Trophoblast cell (in vitro differentiated cells and primary cell): ENCODE measurements around the gene KIRREL3.

Source experiments
- DNase-seq, 2 donors: peaks; one replicate each; pipeline ENCODE4 v3.0.0-alpha.2; 2016
- H2AFZ ChIP-seq: 2 replicates; pipeline ENCODE4 v1.6.1; 2013; ENCODE audit warnings: low read length, moderate library complexity, mild to moderate bottlenecking; ENCODE audit not compliant: insufficient read depth, poor library complexity
- H2AK5ac ChIP-seq: 2 replicates; pipeline ENCODE4 v1.6.1; 2013; ENCODE audit warnings: mild to moderate bottlenecking, low read length
- H2BK120ac ChIP-seq: 2 replicates; pipeline ENCODE4 v1.6.1; 2013; ENCODE audit warnings: low read length, mild to moderate bottlenecking, moderate library complexity; ENCODE audit not compliant: insufficient read depth, poor library complexity
- H2BK12ac ChIP-seq: 2 replicates; pipeline ENCODE4 v1.6.1; 2013; ENCODE audit warnings: mild to moderate bottlenecking, low read length, moderate library complexity
- H2BK5ac ChIP-seq: 2 replicates; pipeline ENCODE4 v1.6.1; 2013; ENCODE audit warnings: low read length, low read depth, moderate library complexity, mild to moderate bottlenecking; ENCODE audit not compliant: poor library complexity
- H3K14ac ChIP-seq: 2 replicates; pipeline ENCODE4 v1.6.1; 2013; ENCODE audit warnings: mild to moderate bottlenecking, low read length
- H3K18ac ChIP-seq: 2 replicates; pipeline ENCODE4 v1.6.1; 2013; ENCODE audit warnings: mild to moderate bottlenecking, low read length
- H3K23ac ChIP-seq: 2 replicates; pipeline ENCODE4 v1.6.1; 2013; ENCODE audit warnings: low read length
- H3K27ac ChIP-seq: 2 replicates; pipeline ENCODE4 v1.5.1; 2013; ENCODE audit warnings: low read depth, mild to moderate bottlenecking, inconsistent platforms, low read length, moderate library complexity
- H3K27me3 ChIP-seq: 2 replicates; pipeline ENCODE4 v1.6.1; 2013; ENCODE audit warnings: inconsistent platforms, mild to moderate bottlenecking, low read length, moderate library complexity; ENCODE audit not compliant: insufficient read depth
- H3K36me3 ChIP-seq, 2 experiments: 1 replicate in 1 of 2; 2 replicates in 1 of 2; pipeline ENCODE4 v1.6.1; 2013; ENCODE audit warnings: low read length in 2 of 2, mild to moderate bottlenecking in 2 of 2, moderate library complexity in 1 of 2; ENCODE audit not compliant: insufficient read depth in 2 of 2, control insufficient read depth in 1 of 2
- H3K4ac ChIP-seq: 2 replicates; pipeline ENCODE4 v1.6.1; 2013; ENCODE audit warnings: low read depth, mild to moderate bottlenecking, low read length, moderate library complexity
- H3K4me1 ChIP-seq, 2 experiments: 1 replicate in 1 of 2; 2 replicates in 1 of 2; pipeline ENCODE4 v1.6.1; 2013; ENCODE audit warnings: low read length in 2 of 2, mild to moderate bottlenecking in 2 of 2, moderate library complexity in 1 of 2; ENCODE audit not compliant: insufficient read depth in 2 of 2, control insufficient read depth in 1 of 2
- H3K4me2 ChIP-seq: 2 replicates; pipeline ENCODE4 v1.6.1; 2013; ENCODE audit warnings: inconsistent platforms, mild to moderate bottlenecking, low read length, moderate library complexity
- H3K4me3 ChIP-seq: 2 replicates; pipeline ENCODE4 v1.5.1; 2013; ENCODE audit warnings: mild to moderate bottlenecking, low read depth, low read length, inconsistent platforms
- H3K79me1 ChIP-seq: one replicate; pipeline ENCODE4 v1.6.1; 2013; ENCODE audit warnings: low read length
- H3K79me2 ChIP-seq: 2 replicates; pipeline ENCODE4 v1.6.1; 2013; ENCODE audit warnings: low read length, mild to moderate bottlenecking; ENCODE audit not compliant: control insufficient read depth, insufficient read depth, poor library complexity
- H3K9ac ChIP-seq: 2 replicates; pipeline ENCODE4 v1.6.1; 2013; ENCODE audit warnings: mild to moderate bottlenecking, low read length
- H3K9me3 ChIP-seq: 2 replicates; pipeline ENCODE4 v1.6.1; 2013; ENCODE audit warnings: low read depth, mild to moderate bottlenecking, control low read depth, inconsistent platforms, low read length; ENCODE audit not compliant: insufficient read depth
- H4K12ac ChIP-seq: 2 replicates; pipeline ENCODE4 v1.6.1; 2013; ENCODE audit warnings: low read depth, mild to moderate bottlenecking, low read length, moderate library complexity
- H4K8ac ChIP-seq: 2 replicates; pipeline ENCODE4 v1.6.1; 2013; ENCODE audit warnings: low read depth, mild to moderate bottlenecking, low read length, moderate library complexity
- H4K91ac ChIP-seq: one replicate; pipeline ENCODE4 v1.6.1; 2013; ENCODE audit warnings: low read depth, mild to moderate bottlenecking, low read length, moderate library complexity
- WGBS: extraction: QIAGEN DNeasy Blood & Tissue Kit; methylation state at CpG from one replicate; pipeline ENCODE4 v1.1.7; 2013; ENCODE audit warnings: missing lambda C conversion rate; ENCODE audit not compliant: insufficient read length, insufficient coverage; ENCODE audit errors: extremely low coverage; 5-methylcytosine and 5-hydroxymethylcytosine counted together

KIRREL3 gene

DNA sequence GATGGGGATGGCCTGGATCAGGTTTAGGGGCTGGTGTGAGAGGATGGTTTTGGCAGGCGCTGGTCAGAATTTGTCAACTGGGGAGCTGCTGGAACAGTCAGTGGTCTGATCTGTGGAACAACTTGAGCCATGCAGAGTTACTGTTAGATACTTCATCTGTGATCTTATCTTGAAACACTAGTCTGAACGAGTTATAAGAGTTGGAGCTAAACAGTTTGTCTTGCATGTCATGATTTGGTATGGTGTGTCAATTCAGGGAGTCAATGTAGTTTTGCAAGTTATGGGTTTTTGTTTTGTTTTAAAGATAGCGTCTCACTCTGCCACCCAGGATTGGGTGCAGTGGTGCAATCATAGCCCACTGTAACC is 591.0 kb downstream of the KIRREL3 start:
- Histone ChIP-seq H2AK5ac (no peak overlapping the region), H3K79me2 (peaks cover 8% of the 10 kb centered on the region), H2AFZ (no peak overlapping the region), H3K9ac (no peak overlapping the region), H2BK12ac (no peak overlapping the region), H3K23ac (no peak overlapping the region), H3K79me1 (peaks cover 17% of the 10 kb centered on the region), H3K18ac (no peak overlapping the region), H2BK120ac (no peak overlapping the region), H3K27me3 (no peaks in the 10 kb centered on the region), H3K9me3 (peaks cover 6% of the 10 kb centered on the region), H3K4ac (no peak overlapping the region), H2BK5ac (no peak overlapping the region), H4K91ac (no peak overlapping the region), H3K4me2 (no peak overlapping the region), H4K8ac (no peak overlapping the region), H3K14ac (no peak overlapping the region), H3K4me3 (no peak overlapping the region), H3K27ac (no peak overlapping the region), H4K12ac (no peak overlapping the region), H3K4me1 (peaks cover 19 to 23% of the 10 kb centered on the region in 2 experiments), H3K36me3 (peaks cover 15 to 21% of the 10 kb centered on the region in 2 experiments)
- DNase-seq: no peak
- WGBS: no CpG with 5 or more reads among the region's 3 CpGs

DNA sequence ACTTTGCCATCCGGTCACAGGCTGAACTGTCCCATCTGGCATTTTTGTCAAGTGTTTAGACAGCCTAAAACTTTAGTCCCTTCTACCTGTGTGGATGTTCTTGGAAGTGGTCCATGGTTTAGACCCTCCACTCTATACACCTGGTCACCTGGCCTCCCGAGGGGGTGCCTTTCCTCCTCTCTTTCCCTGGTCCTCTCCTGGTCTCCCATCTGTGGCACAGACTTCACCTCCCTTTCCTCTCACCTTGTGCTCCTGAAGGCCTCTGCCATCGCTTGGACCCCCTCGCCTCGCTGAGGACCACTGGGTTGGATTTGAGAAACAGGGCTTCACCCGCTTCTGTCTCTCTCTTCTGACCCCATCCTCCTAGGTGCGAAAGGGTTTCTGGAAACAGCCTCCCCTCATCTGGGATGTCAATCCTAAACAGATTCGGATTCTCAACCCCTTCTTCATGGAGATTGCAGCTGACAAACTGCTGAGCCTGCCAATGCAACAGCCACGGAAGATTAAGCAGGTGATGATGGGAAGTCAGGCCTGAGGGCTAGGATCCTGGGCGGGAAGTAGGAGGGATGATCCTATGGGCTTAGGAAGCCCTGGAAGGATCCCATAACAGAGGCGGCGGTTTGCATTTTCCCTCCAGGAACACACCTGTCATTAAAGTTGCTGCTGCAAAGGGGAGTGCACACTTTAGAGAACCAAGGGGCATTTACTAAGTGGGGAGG is 591.5 kb downstream of the KIRREL3 start:
- Histone ChIP-seq H2BK120ac (no peak overlapping the region), H3K9ac (no peak overlapping the region)

DNA sequence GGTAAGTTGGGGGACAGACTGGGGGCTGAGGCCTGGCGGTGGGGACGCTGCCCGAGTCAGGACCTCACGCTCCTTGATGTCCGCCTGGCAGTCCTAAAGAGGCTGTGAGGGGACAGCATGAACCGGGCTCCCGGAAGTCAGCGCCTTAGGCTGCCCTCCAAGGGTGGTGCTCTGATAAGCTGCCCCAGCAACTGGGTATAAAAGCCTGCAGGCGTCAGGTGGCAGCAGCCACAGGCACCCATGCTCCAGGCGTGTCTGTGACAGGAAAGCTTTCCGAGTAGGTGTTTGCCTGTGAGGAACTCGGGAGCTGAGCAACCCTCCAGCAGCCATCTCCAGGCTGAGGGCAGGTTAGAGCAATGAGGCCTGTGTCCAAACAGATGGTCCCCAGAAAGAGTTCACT is 592.1 kb downstream of the KIRREL3 start:
- H3K27me3 ChIP-seq: no peaks in the 10 kb centered on the region
- H2AFZ ChIP-seq: no peak overlapping the region
- no peak overlapping the region for H2BK120ac ChIP-seq
- no CpG with 5 or more reads among the region's 12 CpGs for WGBS
- no peak overlapping the region for H3K18ac ChIP-seq
- H3K9me3 ChIP-seq: peaks cover 6% of the 10 kb centered on the region
- no peak overlapping the region for H3K9ac ChIP-seq
- peaks cover 25 to 32% of the 10 kb centered on the region in 2 experiments for H3K4me1 ChIP-seq
- H3K4ac ChIP-seq: no peak overlapping the region
- no peak overlapping the region for H2BK5ac ChIP-seq
- no peak overlapping the region for H3K14ac ChIP-seq
- H4K91ac ChIP-seq: no peak overlapping the region
- peaks cover 20% of the 10 kb centered on the region for H3K79me1 ChIP-seq
- no peak overlapping the region for H2AK5ac ChIP-seq
- no peak overlapping the region for H4K12ac ChIP-seq
- H3K27ac ChIP-seq: no peak overlapping the region
- H3K4me3 ChIP-seq: no peak overlapping the region
- no peak overlapping the region for H2BK12ac ChIP-seq
- no peak overlapping the region for H4K8ac ChIP-seq
- H3K23ac ChIP-seq: no peak overlapping the region
- peaks cover 13 to 19% of the 10 kb centered on the region in 2 experiments for H3K36me3 ChIP-seq
- H3K79me2 ChIP-seq: peaks cover 8% of the 10 kb centered on the region
- DNase-seq: no peak
- H3K4me2 ChIP-seq: no peak overlapping the region

More for the DNA sequence above, 591.5 kb downstream of the KIRREL3 start:
- H3K4me1 ChIP-seq: peaks cover 24 to 28% of the 10 kb centered on the region in 2 experiments
- no peak overlapping the region for H3K23ac ChIP-seq
- H3K36me3 ChIP-seq: peaks cover 15 to 20% of the 10 kb centered on the region in 2 experiments
- H3K4ac ChIP-seq: no peak overlapping the region
- no peak overlapping the region for H3K4me2 ChIP-seq
- peaks cover 6% of the 10 kb centered on the region for H3K9me3 ChIP-seq
- no peak overlapping the region for H4K91ac ChIP-seq
- H2BK5ac ChIP-seq: no peak overlapping the region
- no peak overlapping the region for H3K14ac ChIP-seq
- peaks cover 20% of the 10 kb centered on the region for H3K79me1 ChIP-seq
- H2AK5ac ChIP-seq: no peak overlapping the region
- H3K27me3 ChIP-seq: no peaks in the 10 kb centered on the region
- no peak overlapping the region for H3K4me3 ChIP-seq
- H2AFZ ChIP-seq: no peak overlapping the region
- peaks cover 8% of the 10 kb centered on the region for H3K79me2 ChIP-seq
- no peak overlapping the region for H3K18ac ChIP-seq
- H3K27ac ChIP-seq: no peak overlapping the region
- no CpG with 5 or more reads among the region's 12 CpGs for WGBS
- no peak overlapping the region for H4K12ac ChIP-seq
- no peak overlapping the region for H2BK12ac ChIP-seq
- no peak overlapping the region for H4K8ac ChIP-seq
- DNase-seq: no peak

DNA sequence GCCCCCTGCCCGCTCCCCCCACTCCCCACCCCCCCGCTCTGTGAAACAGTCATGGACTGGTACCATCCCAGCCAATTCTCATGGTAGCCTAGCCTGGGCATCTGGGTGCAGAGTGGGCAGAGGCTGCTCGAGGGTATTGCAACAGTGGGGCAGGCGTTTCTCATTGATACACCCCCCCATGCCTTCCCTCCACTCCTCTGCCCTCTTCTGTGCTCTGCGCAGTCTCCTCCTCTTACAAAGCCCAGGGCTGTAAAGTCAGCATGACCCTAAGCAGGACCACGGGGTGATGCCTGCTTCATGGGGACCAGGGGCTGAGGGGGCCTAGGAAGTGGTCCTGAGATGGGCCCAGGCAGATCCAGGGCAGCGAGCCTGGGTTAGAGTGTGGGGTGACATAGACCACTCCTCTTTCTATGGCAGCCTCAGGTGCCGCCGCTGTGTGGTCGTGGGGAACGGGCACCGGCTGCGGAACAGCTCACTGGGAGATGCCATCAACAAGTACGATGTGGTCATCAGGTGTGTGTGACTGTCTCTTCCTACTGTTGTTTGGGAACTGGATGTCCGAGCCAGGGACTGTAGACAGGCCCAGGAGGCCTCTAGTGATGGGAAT is 592.8 kb downstream of the KIRREL3 start:
- peaks cover 8% of the 10 kb centered on the region for H3K79me2 ChIP-seq
- WGBS: no CpG with 5 or more reads among the region's 15 CpGs
- H3K9ac ChIP-seq: no peak overlapping the region
- H3K4me3 ChIP-seq: no peak overlapping the region
- no peak overlapping the region for H3K18ac ChIP-seq
- no peak overlapping the region for H2BK5ac ChIP-seq
- no peak overlapping the region for H3K4me2 ChIP-seq
- H3K9me3 ChIP-seq: peaks cover 6% of the 10 kb centered on the region
- no peak for DNase-seq
- H2AFZ ChIP-seq: no peak overlapping the region
- H3K4me1 ChIP-seq: peaks cover 27 to 38% of the 10 kb centered on the region in 2 experiments
- no peak overlapping the region for H2AK5ac ChIP-seq
- H3K23ac ChIP-seq: no peak overlapping the region
- H3K14ac ChIP-seq: no peak overlapping the region
- H2BK120ac ChIP-seq: no peak overlapping the region
- no peak overlapping the region for H4K12ac ChIP-seq
- H4K8ac ChIP-seq: no peak overlapping the region
- peaks cover 21% of the 10 kb centered on the region for H3K79me1 ChIP-seq
- no peak overlapping the region for H4K91ac ChIP-seq
- no peak overlapping the region for H2BK12ac ChIP-seq
- H3K4ac ChIP-seq: no peak overlapping the region
- H3K27ac ChIP-seq: no peak overlapping the region
- no peaks in the 10 kb centered on the region for H3K27me3 ChIP-seq
- H3K36me3 ChIP-seq: peaks cover 10 to 16% of the 10 kb centered on the region in 2 experiments
